ENCODE data around the gene PACSIN2.
"Not testable (repeated sequence)": the region's sequence is repeated elsewhere in the genome, so short reads cannot be mapped to it uniquely, and the experiment has no call there.

PACSIN2 gene

DNA sequence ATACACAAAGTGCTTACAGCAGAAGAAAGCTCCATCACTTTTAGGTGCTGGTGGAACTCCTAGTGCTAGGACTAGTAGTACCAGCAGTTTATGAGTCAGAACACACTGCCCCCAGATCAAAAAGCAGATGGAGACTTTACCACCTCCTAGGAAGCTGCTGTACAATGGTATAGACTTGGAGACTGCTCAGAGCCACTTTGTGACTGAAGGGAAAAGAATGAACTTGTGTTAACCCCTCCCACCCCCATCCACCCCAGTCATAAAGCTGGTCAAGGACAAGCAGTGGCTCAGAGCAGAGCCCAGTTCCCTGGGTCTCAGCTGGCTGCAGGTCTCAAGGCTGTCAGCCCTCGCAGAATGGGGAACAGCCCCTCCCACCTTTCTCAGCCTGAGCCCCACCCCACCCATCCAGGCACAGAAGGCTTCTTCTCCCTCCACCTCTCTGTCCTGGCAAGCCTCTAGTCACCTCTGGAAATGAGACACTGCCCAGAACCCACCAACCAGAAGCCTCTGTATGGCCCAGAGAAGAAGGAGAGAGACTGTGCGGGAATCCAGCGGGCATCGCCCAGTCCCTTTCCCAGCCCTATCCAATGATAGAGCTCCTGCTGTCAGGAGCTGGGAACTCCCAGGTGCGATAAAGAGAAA lies 23.8 kb downstream of the PACSIN2 start:
- DNase-seq: peak; percentile 87

- DNase-seq: peak; percentile 90
These were observed 24.7 kb downstream of the PACSIN2 start for GRCh38 chr22:42990131-42990838.

GRCh38 chr22:42986115-42986514 lies 28.8 kb downstream of the PACSIN2 start:
- DNase-seq: no peak

GRCh38 chr22:42985531-42985905 lies 29.4 kb downstream of the PACSIN2 start:
- no peak for DNase-seq

DNA sequence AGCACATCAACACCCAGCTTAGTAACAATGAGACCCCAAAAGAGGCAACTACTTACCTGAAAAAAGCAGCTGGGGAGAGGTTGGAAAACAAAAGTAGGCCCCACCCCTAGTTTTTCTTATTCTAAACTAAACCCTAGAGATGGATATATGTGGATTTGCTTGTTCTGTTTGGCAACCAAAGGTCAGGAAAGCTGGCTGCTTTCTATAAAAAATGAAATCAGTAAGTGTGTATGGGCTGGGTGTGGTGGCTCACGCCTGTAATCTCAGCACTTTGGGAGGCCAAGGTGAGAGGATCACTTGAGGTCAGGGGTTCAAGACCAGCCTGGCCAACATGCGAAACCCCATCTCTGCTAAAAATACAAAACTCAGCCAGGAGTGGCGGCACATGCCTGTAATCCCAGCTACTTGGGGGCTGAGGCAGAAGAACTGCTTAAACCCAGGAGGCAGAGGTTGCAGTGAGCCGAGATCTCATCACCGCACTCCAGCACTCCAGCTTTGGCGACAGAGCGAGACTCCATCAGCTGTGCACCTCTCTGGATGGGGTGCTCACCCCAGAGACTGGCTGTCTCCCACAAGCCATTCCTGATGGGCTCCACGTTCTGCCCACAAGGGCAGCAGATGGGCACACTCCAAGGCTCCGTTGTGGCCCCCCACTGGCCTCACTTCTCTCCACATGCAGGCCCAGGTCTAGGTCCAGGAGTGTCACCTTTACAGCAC lies 30.0 kb downstream of the PACSIN2 start:
- no peak for DNase-seq

GRCh38 chr22:42984397-42984796 lies 30.6 kb downstream of the PACSIN2 start:
- DNase-seq: no peak

- DNase-seq: no peak
These were observed 31.5 kb downstream of the PACSIN2 start for GRCh38 chr22:42983470-42983869.

DNA sequence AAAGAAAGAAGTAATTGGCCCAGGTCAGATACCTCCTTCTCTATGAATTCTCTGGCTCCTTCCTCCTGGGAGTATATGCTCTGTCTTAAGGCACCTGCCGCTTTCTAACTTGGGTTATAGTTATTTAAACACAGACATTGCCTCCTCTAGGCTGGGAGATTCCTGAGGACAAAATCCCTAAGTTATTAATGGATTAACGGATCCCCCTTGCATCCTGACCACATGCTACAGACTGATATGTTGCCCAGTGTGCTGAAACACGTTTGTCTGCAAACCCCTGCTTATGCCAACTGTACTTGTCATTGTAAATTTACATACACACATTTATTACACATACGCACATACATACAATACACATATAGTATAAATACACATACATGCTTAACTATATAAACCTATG lies 35.3 kb downstream of the PACSIN2 start:
- no peak for DNase-seq

DNA sequence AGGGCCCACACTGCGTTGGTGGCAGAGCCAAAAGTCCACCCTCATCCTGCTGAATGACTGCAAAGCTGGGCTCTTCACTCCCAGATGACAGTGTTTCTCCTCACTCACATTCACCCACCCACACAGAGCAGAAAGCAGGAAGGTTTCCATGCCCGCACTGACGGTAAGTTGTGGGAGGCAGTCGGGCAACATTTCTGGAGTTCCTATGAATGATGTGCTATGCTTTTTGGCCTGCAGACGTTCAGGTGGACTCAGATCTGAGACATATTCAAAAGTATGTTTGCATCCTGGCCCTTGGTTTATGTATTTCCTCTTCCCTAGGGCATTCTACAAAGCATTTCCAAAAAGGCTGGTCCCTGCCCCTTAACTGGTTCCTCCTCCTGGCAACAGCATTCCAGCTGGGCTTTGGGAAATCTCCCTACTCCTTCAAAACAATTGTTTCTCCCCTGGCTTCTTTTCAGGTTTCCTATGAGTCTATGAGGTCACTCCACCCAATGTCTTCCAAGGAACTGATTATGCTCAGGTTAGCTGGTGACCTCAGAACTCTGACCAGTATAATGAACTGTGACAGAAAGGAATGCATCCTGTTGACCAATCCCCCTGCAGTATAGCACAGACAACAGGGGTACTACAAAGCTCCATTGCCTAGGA lies 36.4 kb downstream of the PACSIN2 start:
- DNase-seq: no peak

- DNase-seq: no peak
These were observed 37.4 kb downstream of the PACSIN2 start for GRCh38 chr22:42977569-42977968.

- DNase-seq: no peak
These were observed 38.6 kb downstream of the PACSIN2 start for GRCh38 chr22:42976217-42976933.

GRCh38 chr22:42974223-42974622 lies 40.7 kb downstream of the PACSIN2 start:
- DNase-seq: no peak

GRCh38 chr22:42973536-42973881 lies 41.4 kb downstream of the PACSIN2 start:
- DNase-seq: no peak

- DNase-seq: no peak
These were observed 42.1 kb downstream of the PACSIN2 start for GRCh38 chr22:42972649-42973535.

- DNase-seq: not testable (repeated sequence)
These were observed 43.5 kb downstream of the PACSIN2 start for GRCh38 chr22:42971473-42971860.

DNA sequence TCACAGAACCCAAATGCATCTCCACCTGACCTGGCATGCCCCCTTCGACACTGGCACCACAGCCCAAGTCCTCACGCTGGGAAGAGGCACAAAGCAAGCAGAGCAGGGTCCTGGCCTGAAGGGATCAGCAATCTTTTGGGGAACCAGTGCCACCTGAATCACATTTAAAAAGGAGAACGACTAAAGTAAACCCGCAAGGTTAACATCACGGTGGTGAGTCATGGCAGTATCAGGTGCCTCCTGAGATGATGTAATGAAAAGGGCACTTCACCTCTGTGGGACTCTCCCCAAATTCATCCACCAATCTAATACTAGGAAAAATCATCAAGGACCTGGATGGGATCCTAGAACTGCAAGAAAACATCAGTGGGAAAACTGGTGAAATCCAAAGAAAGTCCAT lies 44.9 kb downstream of the PACSIN2 start:
- DNase-seq: no peak

DNA sequence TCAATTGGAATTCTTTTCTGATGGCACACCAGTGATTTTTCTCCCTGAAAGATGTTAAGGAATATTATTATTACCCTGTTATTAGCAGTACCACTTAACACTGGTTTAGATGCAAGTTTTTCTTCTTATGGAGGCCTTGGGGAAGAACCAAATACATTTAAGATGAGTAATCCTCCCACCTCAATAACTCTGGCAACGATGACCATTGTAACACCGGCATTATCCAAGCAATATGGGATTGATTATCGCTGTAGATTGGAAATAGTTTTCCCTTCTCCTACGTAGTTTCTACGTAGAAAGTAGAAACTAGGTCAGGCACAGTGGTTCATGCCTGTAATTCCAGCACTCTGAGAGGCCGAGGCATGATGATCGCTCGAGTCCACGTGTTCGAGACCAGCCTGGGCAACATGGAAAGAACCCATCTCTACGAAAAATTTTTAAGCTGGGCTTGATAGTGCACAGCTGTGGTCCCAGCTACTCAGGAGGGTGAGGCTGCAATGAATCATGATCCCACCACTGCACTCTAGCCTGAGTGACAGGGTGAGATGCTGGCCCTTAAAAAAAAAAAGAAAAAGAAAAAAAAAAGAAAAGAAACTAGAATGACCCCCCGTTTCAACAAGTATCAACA lies 45.5 kb downstream of the PACSIN2 start:
- DNase-seq: peak; percentile 80

GRCh38 chr22:42967933-42968332 lies 47.0 kb downstream of the PACSIN2 start:
- DNase-seq: peak; percentile 44

GRCh38 chr22:42967005-42967404 lies 47.9 kb downstream of the PACSIN2 start:
- no peak for DNase-seq

GRCh38 chr22:42966497-42966896 lies 48.5 kb downstream of the PACSIN2 start:
- DNase-seq: no peak
